GM06990 (cell line): ENCODE measurements around the gene CLDN4.
"Not testable (repeated sequence)": the region's sequence is repeated elsewhere in the genome, so short reads cannot be mapped to it uniquely, and the experiment has no call there.

ENCODE experiments used
- DNase-seq: peaks from one replicate; pipeline ENCODE4 v3.0.0-alpha.2; 2011; ENCODE audit not compliant: insufficient read length; ENCODE audit errors: extremely low read depth
- H3K27me3 ChIP-seq: replicated peaks from 2 replicates; pipeline ENCODE4 v1.6.0; 2011; ENCODE audit warnings: low read length; ENCODE audit not compliant: control insufficient read depth, insufficient read depth
- H3K36me3 ChIP-seq: 2 replicates; pipeline ENCODE4 v1.5.1; 2011; ENCODE audit warnings: low read length; ENCODE audit not compliant: control insufficient read depth, insufficient read depth
- H3K4me3 ChIP-seq: replicated peaks from 2 replicates; pipeline ENCODE4 v1.5.1; 2011; ENCODE audit warnings: low read depth, mild to moderate bottlenecking, control low read depth, low read length
- CTCF ChIP-seq: IDR thresholded peaks from 2 replicates; pipeline ENCODE4 v1.5.1; 2011; ENCODE audit warnings: low read length, control low read depth, mild to moderate bottlenecking, inconsistent platforms; ENCODE audit not compliant: insufficient read depth, poor library complexity, severe bottlenecking

The CLDN4 gene

GRCh38 chr7:73830681-73831583 lies at the start of gene CLDN4:
Gene CLDN4 (plus strand): TSS chr7:73830996. CDS start chr7:73831202, 206 bp downstream.
- DNase-seq: no peak
- Histone ChIP-seq H3K27me3 (no peaks in the 10 kb centered on the region; the same call in 1 of the 2 replicates), H3K36me3 (no peaks in the 10 kb centered on the region), H3K4me3 (no peak within 1 kb of the TSS)
- no peak for TF ChIP-seq CTCF

- TF ChIP-seq CTCF: no peak
- no peaks in the 10 kb centered on the region for H3K27me3 ChIP-seq
- no peaks in the 10 kb centered on the region for H3K36me3 ChIP-seq
- H3K4me3 ChIP-seq: no peak overlapping the region
- DNase-seq: no peak
Observed at GRCh38 chr7:73786588-73786987, 44.2 kb upstream of the CLDN4 start.

- H3K36me3 ChIP-seq, DNase-seq, H3K4me3 ChIP-seq, H3K27me3 ChIP-seq: not testable (repeated sequence)
Observed at GRCh38 chr7:73787786-73788048, 43.1 kb upstream of the CLDN4 start.

GRCh38 chr7:73789051-73789450 lies 41.7 kb upstream of the CLDN4 start:
- no peak for TF ChIP-seq CTCF
- no peaks in the 10 kb centered on the region for H3K27me3 ChIP-seq
- no peak overlapping the region for H3K4me3 ChIP-seq
- no peak for DNase-seq
- H3K36me3 ChIP-seq: no peaks in the 10 kb centered on the region

- not testable (repeated sequence) for H3K4me3 ChIP-seq, DNase-seq, H3K36me3 ChIP-seq, H3K27me3 ChIP-seq
Observed at GRCh38 chr7:73791170-73791690, 39.6 kb upstream of the CLDN4 start.

GRCh38 chr7:73795188-73795587 lies 35.6 kb upstream of the CLDN4 start:
- not testable (repeated sequence) for H3K27me3 ChIP-seq, H3K36me3 ChIP-seq, DNase-seq, H3K4me3 ChIP-seq

GRCh38 chr7:73796656-73797055 lies 34.1 kb upstream of the CLDN4 start:
- H3K36me3 ChIP-seq, H3K27me3 ChIP-seq, H3K4me3 ChIP-seq, DNase-seq: not testable (repeated sequence)

- not testable (repeated sequence) for DNase-seq, H3K4me3 ChIP-seq, H3K36me3 ChIP-seq, H3K27me3 ChIP-seq
Observed at GRCh38 chr7:73797176-73797575, 33.6 kb upstream of the CLDN4 start.
